ENCODE results near the gene RPTOR.
"Not testable (repeated sequence)": the region's sequence is repeated elsewhere in the genome, so short reads cannot be mapped to it uniquely, and the experiment has no call there.

The RPTOR gene

DNA sequence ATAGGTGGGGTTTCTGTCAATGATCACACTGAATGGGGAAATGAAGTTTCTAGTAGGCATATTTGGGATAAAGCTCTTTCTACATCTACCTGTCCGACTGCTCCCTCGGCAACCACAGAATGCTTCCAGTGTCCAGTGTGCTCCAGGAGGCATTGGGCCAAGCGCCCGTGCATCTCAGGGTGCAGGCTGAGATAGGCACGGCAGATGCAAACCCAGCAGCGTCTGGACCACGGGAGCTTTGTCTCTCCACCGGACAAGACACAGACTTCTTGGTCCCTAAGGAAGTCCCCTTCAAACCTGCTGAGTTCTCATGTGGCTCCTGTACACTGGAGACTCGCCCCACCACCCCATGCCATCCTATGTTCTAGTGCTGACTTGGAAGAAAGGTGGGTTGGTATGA lies 202.8 kb downstream of the RPTOR start:
- DNase-seq (ENCODE audit: low spot score), result no peak

DNA sequence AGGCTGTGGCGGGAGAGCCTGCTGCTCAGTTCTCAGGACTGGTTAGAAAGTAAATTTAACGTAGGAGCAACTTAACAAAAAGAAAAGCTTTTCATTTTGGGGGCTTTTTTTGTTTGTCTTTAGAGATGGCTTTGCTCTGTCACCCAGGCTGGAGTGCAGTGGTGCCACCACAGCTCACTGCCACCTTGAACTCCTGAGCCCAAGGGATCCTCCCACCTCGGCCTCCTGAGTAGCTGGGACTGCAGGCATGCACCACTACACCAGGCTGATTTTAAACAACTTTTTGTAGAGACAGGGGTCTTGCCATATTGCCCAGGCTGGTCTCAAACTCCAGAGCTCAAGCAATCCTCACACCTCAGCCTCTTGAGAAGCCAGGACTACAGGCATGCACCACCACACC lies 205.0 kb downstream of the RPTOR start:
- DNase-seq (ENCODE audit: low spot score), result no peak

DNA sequence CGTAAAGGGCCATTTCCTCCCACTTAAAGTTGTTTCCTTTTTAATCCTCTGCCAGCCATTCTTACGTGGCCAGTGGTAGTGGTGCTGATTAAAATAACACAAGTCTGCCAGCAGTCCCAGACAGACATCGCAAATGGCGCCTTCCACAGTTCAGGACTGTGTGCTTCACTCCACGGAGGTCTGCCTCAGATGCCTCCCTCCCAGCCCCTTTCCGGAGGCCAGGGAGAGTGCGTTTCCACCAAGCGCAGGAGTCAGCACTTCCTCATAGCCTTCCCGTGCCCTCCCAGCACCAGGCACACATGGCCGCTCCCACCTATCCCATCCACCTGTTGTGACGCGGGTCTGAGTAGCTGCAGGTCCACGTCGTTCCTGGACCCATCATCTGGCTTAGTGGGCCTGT lies 205.6 kb downstream of the RPTOR start:
- DNase-seq (ENCODE audit: low spot score), result no peak

DNA sequence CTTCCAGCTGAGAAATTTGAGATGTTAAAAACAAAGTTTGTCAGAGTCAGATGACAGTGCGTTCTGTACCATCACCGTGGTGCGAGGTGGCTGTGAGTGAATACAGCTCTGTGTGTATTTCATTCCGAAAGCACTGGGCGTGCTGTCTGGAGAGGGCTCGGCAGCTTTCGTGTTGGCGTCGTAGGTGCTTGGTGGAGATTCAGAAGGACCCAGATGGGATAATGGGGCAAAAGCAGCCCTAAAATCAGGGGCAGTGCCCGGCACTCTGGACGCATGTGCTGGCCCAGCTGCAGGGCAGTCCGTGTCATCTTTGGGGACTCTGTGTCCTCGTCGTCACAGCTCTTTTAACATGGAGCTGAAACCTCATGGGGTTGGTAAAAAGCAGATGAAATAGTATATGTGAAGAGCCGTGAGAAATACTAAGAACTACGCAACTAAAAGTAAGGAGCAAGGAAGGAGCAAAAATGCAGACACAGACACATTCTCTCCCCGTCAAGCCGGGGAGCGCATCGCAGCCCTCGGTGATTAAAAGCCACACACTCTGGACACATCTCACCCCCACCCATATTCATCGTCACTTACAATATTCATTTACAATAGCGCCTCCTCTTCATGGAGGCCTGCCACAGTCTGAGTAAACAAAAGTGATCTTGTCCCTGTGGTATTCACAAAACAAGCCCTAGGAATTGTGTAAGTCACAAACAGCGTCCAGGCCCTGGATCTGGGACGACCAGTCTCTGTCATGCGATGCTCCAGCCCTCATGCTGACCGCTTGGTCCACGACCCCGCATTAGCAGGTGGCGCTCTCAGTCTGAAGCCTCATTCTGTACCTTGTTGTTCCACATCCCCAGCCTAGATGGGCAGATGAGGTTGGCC lies 206.7 kb downstream of the RPTOR start:
- DNase-seq (ENCODE audit: low spot score), result no peak

DNA sequence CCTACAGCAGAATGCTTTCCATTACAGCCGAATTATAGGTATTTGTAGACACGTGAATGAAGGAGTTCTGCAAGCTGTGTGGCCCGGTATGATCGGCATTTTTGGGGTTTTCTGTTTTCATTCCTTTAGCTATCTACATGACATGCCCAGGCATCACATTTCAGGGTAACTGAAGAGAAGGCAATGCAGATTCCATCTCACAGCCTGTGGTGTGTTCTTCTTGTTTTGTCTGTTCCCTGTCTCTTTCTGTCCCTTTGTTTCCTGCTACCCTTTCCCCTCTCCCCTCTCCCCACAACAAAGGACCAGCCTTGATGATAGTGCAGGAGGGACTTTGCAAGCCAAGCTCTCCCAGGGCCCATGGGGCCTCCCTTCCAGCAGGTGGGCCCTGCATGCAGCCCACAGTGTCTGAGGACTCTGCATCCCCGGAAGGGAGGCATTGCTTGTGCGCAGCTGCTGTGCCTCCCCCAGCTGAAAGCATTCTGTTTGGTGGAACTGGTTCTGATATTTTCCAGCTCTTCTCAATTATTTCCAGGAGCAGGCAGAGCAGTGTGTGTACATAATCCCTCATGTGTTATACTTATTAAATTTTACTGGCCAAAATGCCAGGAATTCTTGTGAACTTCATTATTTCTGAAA lies 207.4 kb downstream of the RPTOR start:
- DNase-seq (ENCODE audit: low spot score), result no peak

DNA sequence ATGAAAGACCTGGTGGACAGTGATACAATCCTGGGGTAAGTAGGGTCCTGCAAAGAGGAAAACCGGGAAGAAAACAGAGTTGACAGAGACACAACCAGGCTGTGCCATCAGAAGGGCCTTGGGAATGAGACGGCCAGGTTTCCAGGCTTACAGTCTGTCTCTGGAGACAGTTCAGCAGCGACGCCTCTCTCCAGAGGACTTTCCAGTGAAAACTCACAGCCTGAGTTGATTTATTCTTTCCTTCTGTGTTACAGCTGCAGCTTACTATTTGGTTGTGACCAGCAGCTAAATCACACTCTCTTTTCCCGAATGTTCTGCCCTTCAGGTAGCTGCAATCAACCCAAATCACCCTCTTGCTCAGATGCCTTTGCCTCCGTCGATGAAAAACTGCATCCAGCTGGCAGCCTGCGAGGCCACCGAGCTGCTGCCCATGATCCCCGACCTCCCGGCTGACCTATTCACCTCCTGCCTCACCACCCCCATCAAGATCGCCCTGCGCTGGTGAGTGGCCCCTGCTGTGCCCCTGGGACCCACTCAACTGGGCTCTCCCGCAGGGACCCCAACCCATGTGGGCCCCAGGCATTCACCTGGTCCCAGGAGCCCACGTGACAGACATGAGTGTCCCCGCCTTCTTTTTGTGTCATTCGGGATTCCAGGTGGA lies 209.2 kb downstream of the RPTOR start:
- DNase-seq (ENCODE audit: low spot score), result no peak

DNA sequence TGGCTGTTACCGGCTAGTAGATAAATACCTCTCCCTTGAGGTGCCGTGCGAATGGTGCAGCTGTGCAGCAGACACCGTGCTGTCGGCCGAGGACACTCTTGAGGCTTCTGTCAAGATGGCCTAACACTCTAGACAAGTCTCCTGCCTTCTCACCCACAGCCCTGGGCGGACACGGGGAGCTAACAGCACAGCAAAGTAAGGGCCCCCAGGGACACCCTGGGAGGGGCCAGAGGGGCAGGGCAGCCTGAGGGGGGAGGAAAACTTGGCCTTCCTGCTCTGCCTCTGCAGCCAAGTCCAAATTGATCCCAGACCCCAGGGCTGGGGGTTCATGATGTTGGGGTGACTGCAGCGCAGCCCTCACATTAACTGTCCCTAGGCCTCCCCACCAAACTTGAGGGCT lies 210.2 kb downstream of the RPTOR start:
- no peak for DNase-seq (ENCODE audit: low spot score)

DNA sequence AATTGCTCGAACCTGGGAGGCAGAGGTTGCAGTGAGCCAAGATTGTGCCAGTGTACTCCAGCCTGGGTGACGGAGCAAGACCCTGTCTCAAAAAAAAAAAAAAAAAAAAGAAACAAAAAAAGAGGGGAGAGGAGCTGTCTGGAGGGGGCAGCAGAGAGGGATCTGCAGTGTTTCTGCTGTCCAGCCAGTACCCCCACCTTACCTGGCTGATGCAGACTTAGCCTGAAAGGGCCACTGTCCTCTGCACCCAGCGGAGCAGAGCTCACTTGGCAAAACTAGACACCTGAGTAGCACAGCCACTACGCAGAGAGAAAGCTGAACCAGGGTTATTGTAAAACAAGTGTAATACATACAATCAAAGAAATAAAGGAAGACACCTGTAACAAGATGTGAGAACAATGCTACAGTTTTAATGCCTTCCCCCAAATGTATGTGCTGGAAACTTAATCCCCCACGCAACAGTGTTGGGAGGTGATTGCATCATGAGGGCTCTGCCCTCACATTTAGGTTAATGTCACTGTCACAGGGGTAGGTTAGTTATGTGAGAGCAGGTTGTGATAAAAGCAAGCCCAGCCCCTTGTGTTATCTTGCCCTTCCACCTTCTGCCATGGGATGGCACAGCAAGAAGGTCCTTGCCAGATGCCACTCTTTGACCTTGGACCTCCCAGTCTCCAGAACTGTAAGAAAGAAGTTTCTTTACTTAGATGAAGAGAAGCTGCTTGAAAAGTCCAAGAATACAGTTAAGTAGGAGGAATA lies 211.2 kb downstream of the RPTOR start:
- DNase-seq (ENCODE audit: low spot score), result no peak

DNA sequence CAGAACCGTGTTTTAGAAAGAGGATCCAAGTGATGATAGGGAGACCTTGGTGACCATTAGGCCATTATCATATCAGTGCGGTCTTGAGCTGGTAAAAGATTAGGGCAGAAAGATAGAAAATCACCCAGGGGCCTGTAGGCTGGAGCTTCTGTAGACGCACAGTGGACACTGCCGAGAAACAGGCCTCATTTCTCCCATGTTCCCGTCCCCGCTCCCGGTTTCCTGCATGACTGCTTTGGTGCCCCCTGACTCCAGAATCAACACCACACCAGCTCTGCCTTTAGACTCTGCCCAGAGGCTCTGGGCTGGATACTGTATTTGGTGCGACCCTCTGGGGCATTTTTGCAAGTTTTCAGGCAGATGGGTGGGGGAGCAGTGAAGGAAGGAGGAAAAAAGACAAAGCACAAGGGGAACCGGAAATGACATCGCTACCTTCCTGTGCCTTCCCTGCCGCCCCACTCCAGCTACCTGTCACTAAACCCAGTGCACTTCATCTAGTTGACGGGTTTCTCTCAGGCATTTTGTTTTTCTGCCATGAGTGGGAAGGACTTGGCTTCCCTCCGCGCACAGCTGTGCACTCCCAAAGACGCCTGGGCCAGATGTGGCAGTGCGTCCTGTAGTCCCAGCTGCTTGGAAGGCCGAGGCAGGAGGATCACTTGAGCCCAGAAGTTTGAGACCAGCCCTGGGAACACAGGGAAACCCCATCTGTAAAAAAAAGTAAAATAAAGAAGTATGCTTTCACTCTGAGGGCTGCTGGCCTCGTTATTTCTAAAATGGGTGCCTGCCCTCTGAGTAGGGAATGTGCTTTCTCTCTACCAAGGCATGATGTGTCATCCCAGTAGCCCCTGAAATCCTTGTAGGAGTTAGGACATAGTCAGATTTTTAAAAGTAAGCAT lies 214.1 kb downstream of the RPTOR start:
- no peak for DNase-seq (ENCODE audit: low spot score)

DNA sequence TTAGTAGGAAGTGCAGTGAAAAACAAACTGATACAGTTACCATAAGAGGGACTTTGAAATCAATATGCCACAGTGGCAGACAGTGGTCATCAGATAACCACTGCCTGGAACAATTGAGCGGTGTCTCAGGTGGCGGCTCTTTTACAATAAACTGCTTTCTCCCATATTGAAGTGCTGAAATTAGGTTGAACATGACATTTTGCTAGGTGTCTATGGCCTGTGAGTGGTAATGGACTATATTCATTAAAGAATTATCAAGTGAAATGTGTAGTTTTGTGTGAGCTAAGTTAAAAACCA lies 214.7 kb downstream of the RPTOR start:
- DNase-seq (ENCODE audit: low spot score), result no peak

DNA sequence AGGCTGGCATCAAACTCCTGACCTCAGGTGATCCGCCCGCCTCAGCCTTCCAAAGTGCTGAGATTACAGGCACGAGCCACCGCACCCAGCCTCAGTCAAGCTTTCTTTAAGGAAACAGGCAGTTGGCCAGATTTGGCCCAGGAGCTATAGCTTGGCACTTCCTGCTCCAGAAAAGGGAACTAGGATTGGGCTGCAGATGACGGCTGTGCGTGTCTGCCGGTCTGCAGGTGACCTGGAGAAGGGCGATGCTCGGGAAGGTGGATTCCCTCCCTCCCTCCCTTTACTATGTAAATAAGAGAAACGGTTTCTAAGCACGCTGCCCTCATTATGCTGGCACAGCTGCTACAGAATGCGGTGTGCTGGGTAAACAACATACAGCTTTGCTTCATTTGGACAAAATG lies 215.9 kb downstream of the RPTOR start:
- DNase-seq (ENCODE audit: low spot score), result peak; percentile 48

DNA sequence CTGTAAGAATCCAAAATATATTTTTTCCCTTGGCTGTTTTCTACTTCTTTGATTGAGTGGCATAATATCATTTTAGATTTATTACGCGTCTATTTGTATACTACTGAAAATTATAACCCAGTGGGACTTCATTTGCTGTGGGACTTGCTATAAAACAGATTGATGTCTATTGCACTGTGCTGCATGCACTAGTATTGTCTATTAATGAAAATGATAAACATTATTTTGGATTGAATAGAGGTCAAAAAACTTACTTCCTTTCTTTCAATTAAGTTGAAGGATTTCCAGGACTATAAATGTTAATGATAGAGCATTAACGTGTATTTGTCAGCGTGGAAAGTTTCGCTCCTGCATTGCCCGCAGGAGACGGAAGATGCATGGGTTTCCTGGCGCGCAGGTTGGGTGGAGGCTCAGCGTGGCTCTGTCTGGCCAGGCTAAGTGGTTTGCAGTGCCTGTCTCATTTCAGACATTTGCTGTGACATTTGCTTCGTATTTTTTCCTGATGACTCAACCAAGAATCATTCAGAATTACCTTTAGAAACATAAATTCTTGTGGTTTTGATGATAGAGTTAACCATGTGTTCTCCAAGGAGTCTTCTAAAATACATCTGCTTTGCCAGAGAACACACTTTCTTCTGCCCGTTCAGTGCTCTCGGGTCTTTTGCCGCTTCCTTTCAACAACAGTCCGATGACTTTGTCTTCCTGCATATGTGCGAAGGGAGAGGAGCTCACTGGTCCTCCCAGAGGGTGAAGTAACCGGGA lies 216.7 kb downstream of the RPTOR start:
- no peak for DNase-seq (ENCODE audit: low spot score)

DNA sequence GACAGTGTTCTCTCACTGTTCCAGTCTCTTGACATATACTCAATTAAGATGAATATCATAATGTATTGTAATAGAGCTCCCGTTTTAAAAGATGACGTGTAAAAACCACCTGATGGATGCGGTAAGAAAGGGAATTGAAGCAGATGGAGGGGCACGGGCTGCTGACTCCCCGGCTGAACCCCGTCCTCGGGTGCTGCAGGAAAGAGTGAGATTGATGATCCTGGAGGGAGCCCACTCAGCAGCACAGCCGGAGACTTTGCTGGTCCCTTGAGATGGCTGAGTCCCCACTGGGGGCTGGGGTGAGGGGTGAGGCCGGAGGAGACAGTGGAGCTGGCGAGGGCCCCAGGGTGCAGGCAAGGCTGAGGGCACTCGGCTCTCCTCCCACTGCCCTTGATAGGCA lies 217.4 kb downstream of the RPTOR start:
- DNase-seq (ENCODE audit: low spot score), result no peak

DNA sequence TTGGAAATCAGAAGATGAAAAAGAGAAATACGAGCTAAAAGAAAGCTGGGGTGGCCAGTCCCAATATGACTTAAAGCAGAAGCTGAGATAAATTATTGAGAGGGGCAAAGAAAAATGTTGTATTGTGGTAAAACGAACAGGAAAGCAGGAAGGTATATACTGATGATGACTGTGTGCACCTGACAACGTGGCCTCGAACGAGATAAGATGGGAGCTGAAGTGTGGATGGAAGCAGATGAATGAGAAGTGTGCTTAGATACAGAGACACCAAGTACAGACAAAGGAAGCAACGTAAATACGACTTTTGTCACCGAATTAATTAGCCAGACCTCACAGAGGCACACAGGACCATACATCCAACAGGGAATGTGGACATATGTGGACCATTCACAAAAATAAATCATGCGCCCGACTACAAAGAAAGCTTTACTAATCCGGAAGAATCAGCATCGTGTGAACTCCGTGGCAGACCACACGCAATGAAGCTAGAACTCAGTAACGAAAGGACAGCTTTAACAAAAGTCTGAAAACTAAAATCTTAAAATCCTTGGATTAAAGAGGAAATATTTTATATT lies 218.7 kb downstream of the RPTOR start:
- DNase-seq (ENCODE audit: low spot score), result no peak

DNA sequence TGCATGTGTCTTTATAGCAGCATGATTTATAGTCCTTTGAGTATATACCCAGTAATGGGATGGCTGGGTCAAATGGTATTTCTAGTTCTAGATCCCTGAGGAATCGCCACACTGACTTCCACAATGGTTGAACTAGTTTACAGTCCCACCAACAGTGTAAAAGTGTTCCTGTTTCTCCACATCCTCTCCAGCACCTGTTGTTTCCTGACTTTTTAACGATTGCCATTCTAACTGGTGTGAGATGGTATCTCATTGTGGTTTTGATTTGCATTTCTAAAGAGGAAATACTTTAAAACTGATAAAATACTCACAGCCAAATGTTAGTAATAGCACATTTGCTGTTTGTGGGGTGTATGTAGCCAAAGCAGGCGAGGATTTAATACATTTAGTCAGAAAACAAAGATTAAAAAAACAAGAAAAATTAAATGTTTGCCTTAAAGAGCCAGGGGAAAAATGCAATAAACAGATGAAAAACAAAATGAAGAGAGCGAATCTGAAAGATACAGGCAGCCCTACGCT lies 220.0 kb downstream of the RPTOR start:
- DNase-seq (ENCODE audit: low spot score), result not testable (repeated sequence)

DNA sequence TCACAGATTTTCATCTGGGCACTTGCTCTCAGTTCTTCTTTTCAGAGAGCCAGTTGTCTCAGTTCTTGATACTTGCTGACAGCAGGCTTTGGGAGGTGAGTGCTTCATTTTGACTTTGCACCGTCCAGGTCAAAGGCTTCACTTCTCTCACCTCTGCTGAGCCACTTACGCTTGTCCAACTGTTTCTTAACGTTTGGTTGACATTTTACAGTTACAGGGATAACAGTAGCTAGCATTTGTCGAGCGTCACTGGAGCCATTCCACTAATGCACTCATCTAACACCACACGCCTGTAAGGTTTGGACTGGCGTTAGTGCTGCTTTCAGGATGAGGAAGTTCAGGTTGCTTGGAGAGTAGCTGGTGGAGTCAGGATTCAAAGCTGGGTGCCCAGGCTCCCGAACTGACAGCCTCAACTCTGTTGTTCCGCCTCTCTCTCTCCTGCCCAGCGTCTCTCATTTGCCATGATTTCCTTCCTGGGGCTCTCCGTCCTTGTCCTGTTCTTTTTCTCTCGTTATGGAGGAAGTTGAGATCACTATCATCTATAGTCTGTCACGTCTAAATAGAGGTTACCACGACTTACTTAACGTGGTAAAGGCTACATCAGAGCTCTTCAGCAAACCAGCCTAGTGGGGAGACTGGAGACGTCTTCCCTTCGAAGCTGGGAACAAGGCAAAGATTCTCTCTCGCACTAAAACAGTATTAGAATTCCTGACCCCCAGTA lies 220.8 kb downstream of the RPTOR start:
- DNase-seq (ENCODE audit: low spot score), result no peak

DNA sequence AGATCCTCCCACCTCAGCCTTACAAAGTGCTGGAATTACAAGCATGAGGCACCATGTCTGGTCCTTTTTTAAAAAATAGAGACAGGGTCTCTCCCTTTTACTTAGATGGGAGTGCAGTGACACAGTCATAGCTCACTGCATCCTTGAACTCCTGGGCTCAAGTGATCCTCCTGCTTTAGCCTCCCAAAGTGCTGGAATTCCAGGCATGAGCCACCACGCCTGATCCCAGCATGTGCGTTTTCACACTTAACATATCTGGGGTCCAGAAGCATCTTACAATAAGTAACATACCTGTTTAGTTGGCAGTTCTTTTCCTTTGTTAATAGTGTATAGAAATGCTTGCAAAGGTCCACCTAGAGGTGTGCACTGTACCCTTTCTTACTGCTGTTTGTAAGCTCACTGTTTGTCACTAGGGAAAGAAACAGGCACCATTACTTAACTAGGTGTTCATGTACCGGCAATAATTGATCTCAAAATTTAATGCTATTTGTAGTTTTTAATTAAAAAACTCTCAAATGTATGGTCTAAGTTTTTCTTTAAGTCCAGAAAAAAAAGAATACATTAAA lies 221.7 kb downstream of the RPTOR start:
- DNase-seq (ENCODE audit: low spot score), result no peak

DNA sequence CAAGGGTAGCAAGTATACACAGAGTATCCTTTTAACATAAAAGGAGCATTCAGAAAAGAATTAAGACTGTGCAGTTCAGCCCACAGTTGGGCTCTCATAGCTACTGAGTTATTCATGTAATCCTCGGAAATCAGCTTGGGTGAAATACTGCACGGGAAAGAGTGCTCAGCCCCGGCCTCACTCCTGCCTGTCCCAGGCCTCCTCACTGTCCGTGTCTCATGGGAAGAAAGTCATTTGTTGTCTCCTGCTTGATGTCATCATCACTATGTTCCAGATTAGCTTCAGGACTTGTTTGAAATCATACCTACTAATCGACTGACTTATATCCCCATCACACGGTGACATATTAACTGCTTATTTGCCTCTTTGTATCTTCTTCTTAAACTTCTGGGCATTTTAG lies 223.8 kb downstream of the RPTOR start:
- no peak for DNase-seq (ENCODE audit: low spot score)

DNA sequence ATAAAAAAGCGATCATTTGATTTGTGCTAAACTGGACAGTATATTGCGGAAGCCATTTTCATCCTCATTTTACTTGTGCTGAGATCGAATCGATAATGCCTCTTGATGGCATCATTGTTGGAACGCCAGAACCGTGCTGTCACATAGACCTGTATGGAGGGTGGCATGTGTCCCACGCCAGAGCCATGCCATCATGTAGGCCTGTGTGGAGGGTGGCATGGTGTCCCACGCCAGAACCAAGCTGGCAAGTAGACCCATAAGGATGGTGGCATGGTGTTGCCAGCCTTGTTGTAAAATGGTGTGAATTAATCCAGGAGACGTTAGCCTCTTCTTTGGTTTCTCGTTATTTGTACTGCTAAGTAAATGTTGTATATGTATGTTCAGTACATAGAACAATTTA lies 224.3 kb downstream of the RPTOR start:
- no peak for DNase-seq (ENCODE audit: low spot score)

All from germinal center (tissue), 1 donor.